Suprapubic skin (tissue), 4 donors: Measurements from ENCODE around the gene OSBPL6.

Experiments used
- EP300 ChIP-seq: sonication (generic); formaldehyde crosslinking; IDR thresholded peaks from one replicate; pipeline ENCODE4 v1.6.1; 2017; ENCODE audit warnings: antibody characterized with exemption
- POLR2A ChIP-seq, 2 donors: fragments of 450-650 bp; IDR thresholded peaks; one replicate each; pipeline ENCODE4 v1.6.1; 2017; ENCODE audit warnings: antibody characterized with exemption in 2 of 2, mild to moderate bottlenecking in 2 of 2, moderate library complexity in 2 of 2
- POLR2AphosphoS5 ChIP-seq, 3 donors: sonication (generic); formaldehyde crosslinking; IDR thresholded peaks; one replicate each; pipeline ENCODE4 v1.6.1; 2017; ENCODE audit warnings: antibody characterized with exemption in 3 of 3
- TF ChIP-seq, protein P1 (sequence below), 2 donors: fragments of 200-600 bp in 1 of 2; fragments of 450-650 bp in 1 of 2; sonication (generic) in 1 of 2; IDR thresholded peaks; one replicate each; pipeline ENCODE4 v1.5.1; 2016 to 2019; ENCODE audit warnings: antibody characterized with exemption in 2 of 2, mild to moderate bottlenecking in 1 of 2, moderate library complexity in 1 of 2

DNA sequence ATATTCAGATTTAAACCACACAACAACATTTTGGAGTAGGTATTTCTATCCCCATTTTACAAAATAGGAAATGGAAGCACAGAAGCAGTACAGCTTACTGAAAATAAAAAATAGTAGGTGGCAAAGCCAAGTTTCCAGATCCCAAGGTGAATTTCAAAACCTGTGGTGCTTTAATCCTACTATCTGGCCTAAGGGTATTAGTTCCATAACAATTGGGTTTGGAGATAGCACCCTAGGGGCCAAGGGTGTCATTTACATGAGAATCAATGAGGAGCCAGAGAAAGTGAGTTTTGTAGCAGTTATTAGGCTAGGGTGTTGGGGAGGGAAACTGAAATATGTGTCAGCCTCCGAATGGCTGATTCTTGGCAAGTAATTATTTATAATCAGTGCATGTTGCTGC is 24.9 kb downstream of the OSBPL6 start:
- TF ChIP-seq EP300 (no peak), POLR2A (IDR thresholded peaks at IDR 0.05) (no peak), POLR2AphosphoS5 (IDR thresholded peaks at IDR 0.05) (no peak)
- TF ChIP-seq, protein P1, sequence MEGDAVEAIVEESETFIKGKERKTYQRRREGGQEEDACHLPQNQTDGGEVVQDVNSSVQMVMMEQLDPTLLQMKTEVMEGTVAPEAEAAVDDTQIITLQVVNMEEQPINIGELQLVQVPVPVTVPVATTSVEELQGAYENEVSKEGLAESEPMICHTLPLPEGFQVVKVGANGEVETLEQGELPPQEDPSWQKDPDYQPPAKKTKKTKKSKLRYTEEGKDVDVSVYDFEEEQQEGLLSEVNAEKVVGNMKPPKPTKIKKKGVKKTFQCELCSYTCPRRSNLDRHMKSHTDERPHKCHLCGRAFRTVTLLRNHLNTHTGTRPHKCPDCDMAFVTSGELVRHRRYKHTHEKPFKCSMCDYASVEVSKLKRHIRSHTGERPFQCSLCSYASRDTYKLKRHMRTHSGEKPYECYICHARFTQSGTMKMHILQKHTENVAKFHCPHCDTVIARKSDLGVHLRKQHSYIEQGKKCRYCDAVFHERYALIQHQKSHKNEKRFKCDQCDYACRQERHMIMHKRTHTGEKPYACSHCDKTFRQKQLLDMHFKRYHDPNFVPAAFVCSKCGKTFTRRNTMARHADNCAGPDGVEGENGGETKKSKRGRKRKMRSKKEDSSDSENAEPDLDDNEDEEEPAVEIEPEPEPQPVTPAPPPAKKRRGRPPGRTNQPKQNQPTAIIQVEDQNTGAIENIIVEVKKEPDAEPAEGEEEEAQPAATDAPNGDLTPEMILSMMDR (IDR thresholded peaks at IDR 0.05), result no peak
